Adipocyte (in vitro differentiated cells): ENCODE data around the gene PDLIM4.

Source experiments
- DNase-seq: peaks from one replicate; pipeline ENCODE4 v3.0.0-alpha.2; 2015; ENCODE audit warnings: low read depth
- H3K27me3 ChIP-seq: replicated peaks from 2 replicates; pipeline ENCODE4 v1.7.0; 2013; ENCODE audit warnings: mild to moderate bottlenecking, low read length, moderate library complexity; ENCODE audit not compliant: control insufficient read depth, insufficient read depth
- H3K36me3 ChIP-seq: 2 replicates; pipeline ENCODE4 v1.7.0; 2013; ENCODE audit warnings: low read length, mild to moderate bottlenecking, moderate library complexity; ENCODE audit not compliant: control insufficient read depth, insufficient read depth, severe bottlenecking
- H3K4me1 ChIP-seq: 2 replicates; pipeline ENCODE4 v1.7.0; 2013; ENCODE audit warnings: mild to moderate bottlenecking, low read length, moderate library complexity; ENCODE audit not compliant: control insufficient read depth, insufficient read depth
- H3K4me3 ChIP-seq: 2 replicates; pipeline ENCODE4 v1.7.0; 2013; ENCODE audit warnings: mild to moderate bottlenecking, low read length, moderate library complexity
- H3K9ac ChIP-seq: 2 replicates; pipeline ENCODE4 v1.7.0; 2013; ENCODE audit warnings: mild to moderate bottlenecking, low read length, moderate library complexity
- H3K9me3 ChIP-seq: 2 replicates; pipeline ENCODE4 v1.7.0; 2013; ENCODE audit warnings: mild to moderate bottlenecking, low read length, moderate library complexity; ENCODE audit not compliant: control insufficient read depth

The PDLIM4 gene

GRCh38 chr5:132297211-132297940, 39.9 kb downstream of the PDLIM4 start:
- Histone ChIP-seq H3K4me1 (peaks cover 33% of the 10 kb centered on the region), H3K27me3 (no peaks in the 10 kb centered on the region), H3K9ac (no peak overlapping the region), H3K36me3 (no peaks in the 10 kb centered on the region), H3K9me3 (no peaks in the 10 kb centered on the region), H3K4me3 (no peak overlapping the region)
- no peak for DNase-seq

GRCh38 chr5:132298298-132299212, 41.1 kb downstream of the PDLIM4 start:
- H3K27me3 ChIP-seq = no peaks in the 10 kb centered on the region
- DNase-seq = peak; percentile 43
- peaks cover 26% of the 10 kb centered on the region for H3K4me1 ChIP-seq
- no peaks in the 10 kb centered on the region for H3K9me3 ChIP-seq
- no peak overlapping the region for H3K9ac ChIP-seq
- H3K36me3 ChIP-seq = no peaks in the 10 kb centered on the region
- no peak overlapping the region for H3K4me3 ChIP-seq

- Histone ChIP-seq H3K27me3 (no peaks in the 10 kb centered on the region), H3K36me3 (no peaks in the 10 kb centered on the region), H3K9me3 (no peaks in the 10 kb centered on the region), H3K4me1 (peaks cover 23% of the 10 kb centered on the region), H3K4me3 (no peak overlapping the region), H3K9ac (no peak overlapping the region)
- DNase-seq = no peak
These were observed 42.4 kb downstream of the PDLIM4 start for GRCh38 chr5:132299917-132300316.

- no peak for DNase-seq
- Histone ChIP-seq H3K9ac (no peak overlapping the region), H3K36me3 (no peaks in the 10 kb centered on the region), H3K4me1 (peaks cover 15% of the 10 kb centered on the region), H3K9me3 (peaks cover 5% of the 10 kb centered on the region), H3K27me3 (no peaks in the 10 kb centered on the region), H3K4me3 (no peak overlapping the region)
These were observed 43.3 kb downstream of the PDLIM4 start for GRCh38 chr5:132300577-132301343.

- H3K4me3 ChIP-seq = no peak overlapping the region
- H3K4me1 ChIP-seq = peaks cover 11% of the 10 kb centered on the region
- no peaks in the 10 kb centered on the region for H3K36me3 ChIP-seq
- H3K27me3 ChIP-seq = no peaks in the 10 kb centered on the region
- no peak for DNase-seq
- H3K9me3 ChIP-seq = peaks cover 5% of the 10 kb centered on the region
- H3K9ac ChIP-seq = no peak overlapping the region
These were observed 44.1 kb downstream of the PDLIM4 start for GRCh38 chr5:132301344-132302271.

GRCh38 chr5:132302413-132302812, 44.9 kb downstream of the PDLIM4 start:
- Histone ChIP-seq H3K27me3 (no peaks in the 10 kb centered on the region), H3K4me1 (peaks cover 11% of the 10 kb centered on the region), H3K9me3 (peaks cover 5% of the 10 kb centered on the region), H3K36me3 (no peaks in the 10 kb centered on the region), H3K4me3 (no peak overlapping the region), H3K9ac (no peak overlapping the region)
- no peak for DNase-seq

- Histone ChIP-seq H3K9me3 (peaks cover 5% of the 10 kb centered on the region), H3K27me3 (no peaks in the 10 kb centered on the region), H3K4me1 (peaks cover 5% of the 10 kb centered on the region), H3K4me3 (no peak overlapping the region), H3K36me3 (no peaks in the 10 kb centered on the region), H3K9ac (no peak overlapping the region)
- DNase-seq = no peak
These were observed 46.1 kb downstream of the PDLIM4 start for GRCh38 chr5:132303589-132303988.

- no peak overlapping the region for H3K9ac ChIP-seq
These were observed 47.9 kb downstream of the PDLIM4 start for GRCh38 chr5:132305420-132305819.

GRCh38 chr5:132308701-132309100, 51.2 kb downstream of the PDLIM4 start:
- no peak for DNase-seq
- Histone ChIP-seq H3K9me3 (peaks cover 5% of the 10 kb centered on the region), H3K4me3 (no peak overlapping the region), H3K36me3 (no peaks in the 10 kb centered on the region), H3K27me3 (no peaks in the 10 kb centered on the region), H3K9ac (no peak overlapping the region), H3K4me1 (peaks cover 18% of the 10 kb centered on the region)

More at GRCh38 chr5:132305420-132305819, 47.9 kb downstream of the PDLIM4 start:
- Histone ChIP-seq H3K4me1 (peaks cover 4% of the 10 kb centered on the region), H3K36me3 (no peaks in the 10 kb centered on the region), H3K9me3 (peaks cover 5% of the 10 kb centered on the region), H3K4me3 (no peak overlapping the region), H3K27me3 (no peaks in the 10 kb centered on the region)
- DNase-seq = no peak

GRCh38 chr5:132309679-132310078, 52.2 kb downstream of the PDLIM4 start:
- DNase-seq = peak; percentile 64
- no peaks in the 10 kb centered on the region for H3K36me3 ChIP-seq
- peaks cover 21% of the 10 kb centered on the region for H3K4me1 ChIP-seq
- H3K9me3 ChIP-seq = peaks cover 5% of the 10 kb centered on the region
- no peak overlapping the region for H3K4me3 ChIP-seq
- H3K9ac ChIP-seq = no peak overlapping the region
- H3K27me3 ChIP-seq = no peaks in the 10 kb centered on the region
